Hematopoietic multipotent progenitor cell (in vitro differentiated cells): ENCODE data around the gene TAS2R16. TPM values are rescaled to one million over a fixed set of nuclear protein-coding genes. Genes with fewer than 3 reads are reported as not detected.
A peak's percentile ranks its signal among the peaks of the same experiment; 100 is the strongest.

ENCODE experiments used
- DNase-seq, 3 donors: peaks; one replicate each; pipeline ENCODE4 v3.0.0-alpha.2; 2011 to 2015; ENCODE audit warnings: low read depth in 2 of 3, low spot score in 2 of 3
- total RNA-seq: library from RNA; depleted of rRNA; stranded (reverse); fragments of >200 nt; gene quantifications from one replicate; pipeline ENCODE4 v1.2.3, GENCODE V29; 2012

The TAS2R16 gene
- not detected for total RNA-seq

- no peak for DNase-seq
These were observed at the start of gene TAS2R16 for GRCh38 chr7:122995600-122995999. Gene TAS2R16, minus strand, starts transcription at chr7:122995700. Its CDS starts 66 bp downstream, at chr7:122995634.

DNA sequence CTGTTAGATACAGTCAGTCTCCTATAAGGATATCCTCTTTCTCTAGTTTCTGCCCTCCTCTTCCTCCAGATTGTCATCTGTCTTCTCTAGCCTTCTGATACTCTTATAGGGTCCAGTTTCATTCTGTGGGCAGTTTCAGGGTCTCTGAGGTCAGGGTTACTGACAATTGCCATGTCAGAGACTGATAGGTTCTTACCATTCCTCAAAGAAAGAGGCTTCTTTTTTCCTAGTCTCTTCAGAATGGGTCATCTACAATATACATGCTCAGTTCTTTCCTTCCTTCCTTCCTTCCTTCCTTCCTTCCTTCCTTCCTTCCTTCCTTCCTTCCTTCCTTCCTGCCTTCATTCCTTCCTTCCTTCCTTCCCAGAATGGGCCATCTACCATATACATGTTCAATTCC lies 48.1 kb upstream of the TAS2R16 start:
- no peak for DNase-seq

GRCh38 chr7:123041101-123041500 lies 45.6 kb upstream of the TAS2R16 start:
- no peak for DNase-seq

DNA sequence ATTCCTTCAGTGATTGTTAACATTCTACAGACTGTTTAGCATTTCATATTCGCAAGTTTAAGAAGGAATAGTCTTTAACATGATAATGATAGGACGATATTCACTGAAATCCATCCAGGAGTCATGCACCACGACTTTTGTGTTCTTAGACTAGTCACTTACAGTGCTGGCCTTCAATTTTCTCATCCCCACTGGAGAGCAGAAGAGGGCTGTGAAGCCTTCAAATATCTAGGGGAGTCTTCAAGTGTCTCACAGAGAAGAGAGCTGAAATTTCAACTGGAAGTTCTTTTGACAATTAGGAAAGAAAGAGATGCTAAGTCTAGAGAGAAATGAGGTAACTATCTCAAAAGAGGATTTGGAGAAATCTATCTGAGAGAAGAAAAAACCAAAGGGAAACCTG lies 43.8 kb upstream of the TAS2R16 start:
- no peak for DNase-seq

DNA sequence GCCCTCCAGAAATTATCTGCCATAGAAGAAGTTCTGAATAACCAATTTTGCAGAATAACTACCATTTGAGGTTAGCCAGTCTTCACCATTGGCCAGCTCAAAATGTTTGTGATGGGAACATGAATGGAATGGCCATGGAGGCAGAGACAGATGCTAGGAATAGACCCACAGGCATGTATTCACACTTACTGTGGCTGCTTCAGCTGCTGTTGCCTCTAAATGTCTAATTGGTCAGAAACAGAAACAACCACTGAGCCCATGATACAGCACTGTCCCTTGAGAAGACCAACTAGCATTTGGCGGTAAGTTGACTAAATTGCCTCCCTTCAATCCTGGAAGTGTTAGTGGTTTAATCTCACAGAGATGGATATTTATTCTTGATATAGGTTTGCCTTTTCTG lies 38.6 kb upstream of the TAS2R16 start:
- DNase-seq, result no peak

DNA sequence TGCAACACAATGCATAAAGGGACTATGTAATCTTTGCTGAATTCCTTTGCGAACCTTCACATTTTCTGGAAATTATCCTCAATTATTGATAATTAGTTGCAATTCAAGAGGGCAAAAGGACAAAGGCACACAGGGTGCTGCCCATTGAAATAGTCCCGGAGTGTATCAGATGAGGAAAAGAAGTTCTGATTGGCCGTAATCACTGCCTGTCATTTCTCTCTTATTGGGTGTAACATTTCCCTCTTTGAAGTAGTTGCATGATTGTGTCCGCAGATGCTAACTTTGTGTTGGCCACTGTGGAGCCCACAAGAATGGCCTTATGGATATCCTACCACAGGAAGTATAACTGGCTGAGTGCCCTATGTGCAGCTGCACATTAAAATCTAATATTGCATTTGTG lies 35.1 kb upstream of the TAS2R16 start:
- no peak for DNase-seq

DNA sequence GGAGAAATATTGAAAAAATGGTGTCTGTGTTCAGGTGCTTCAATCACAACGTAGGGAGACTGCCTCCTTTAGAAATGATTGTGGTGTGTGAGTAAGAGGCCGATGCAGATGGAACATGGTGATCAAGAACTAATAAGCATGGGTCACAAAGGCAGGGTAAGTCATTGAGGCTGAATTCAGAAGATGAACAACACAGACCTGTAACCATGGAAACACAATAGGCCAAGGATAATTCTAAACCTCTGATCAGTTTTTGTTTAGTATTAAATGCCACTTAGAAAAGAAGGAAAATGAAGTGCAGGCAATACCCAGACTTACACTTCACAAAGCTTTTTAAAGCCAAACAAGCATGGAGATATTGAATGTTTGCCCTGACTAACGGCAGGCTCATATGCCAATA lies 32.8 kb upstream of the TAS2R16 start:
- no peak for DNase-seq

DNA sequence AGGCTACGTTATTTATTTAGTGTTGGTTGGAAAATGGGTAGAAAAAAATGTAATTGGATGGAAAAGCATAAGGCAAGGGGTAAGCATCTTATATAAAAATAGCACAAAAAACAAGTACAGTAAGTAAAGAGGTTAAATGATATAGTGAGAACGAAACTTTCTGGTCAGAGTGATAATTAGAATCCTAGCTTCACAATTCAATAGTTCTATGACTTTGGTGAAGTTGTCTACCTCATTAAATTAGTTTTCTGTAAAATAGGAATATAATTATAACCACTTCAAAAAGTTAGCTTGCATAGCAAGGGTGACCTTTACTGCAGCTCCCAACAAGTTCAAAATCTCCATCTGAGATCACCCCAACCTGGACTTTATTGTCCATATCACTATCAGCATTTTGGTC lies 30.8 kb upstream of the TAS2R16 start:
- DNase-seq, result no peak

DNA sequence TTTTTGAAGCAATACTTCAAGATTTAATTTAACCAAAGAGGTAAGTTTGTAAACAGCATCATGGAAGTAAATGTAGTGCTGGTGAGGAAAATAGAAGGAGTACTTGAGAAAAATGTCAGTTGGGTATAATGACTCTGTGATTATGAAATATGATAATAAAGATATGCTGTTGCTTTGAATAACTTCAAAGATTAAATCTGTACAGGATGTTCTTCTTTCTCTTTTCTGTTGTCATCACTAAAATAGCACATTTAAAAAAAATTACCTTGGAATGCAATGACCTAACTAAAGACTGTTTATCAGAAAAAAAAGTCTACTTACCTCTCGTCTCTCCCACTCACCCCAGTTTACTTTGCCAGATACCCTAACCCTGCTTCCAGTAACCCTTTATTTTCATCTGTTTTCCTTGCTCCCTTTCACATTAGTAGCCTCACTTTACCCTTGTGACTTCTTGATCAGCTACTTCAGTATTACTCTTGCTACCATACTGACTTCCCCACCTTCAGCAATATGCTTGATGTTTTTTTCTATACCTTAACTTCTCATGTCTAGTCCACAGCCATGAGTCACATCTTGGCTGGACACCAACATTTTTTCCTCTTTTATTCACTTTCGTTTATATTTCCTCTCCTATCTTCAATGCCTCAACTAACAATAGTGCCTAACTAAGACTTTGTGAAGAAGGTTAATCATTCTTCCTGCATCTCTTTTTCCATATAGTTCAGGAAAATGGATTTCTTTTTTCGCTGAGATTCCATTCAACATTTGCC lies 29.7 kb upstream of the TAS2R16 start:
- no peak for DNase-seq

DNA sequence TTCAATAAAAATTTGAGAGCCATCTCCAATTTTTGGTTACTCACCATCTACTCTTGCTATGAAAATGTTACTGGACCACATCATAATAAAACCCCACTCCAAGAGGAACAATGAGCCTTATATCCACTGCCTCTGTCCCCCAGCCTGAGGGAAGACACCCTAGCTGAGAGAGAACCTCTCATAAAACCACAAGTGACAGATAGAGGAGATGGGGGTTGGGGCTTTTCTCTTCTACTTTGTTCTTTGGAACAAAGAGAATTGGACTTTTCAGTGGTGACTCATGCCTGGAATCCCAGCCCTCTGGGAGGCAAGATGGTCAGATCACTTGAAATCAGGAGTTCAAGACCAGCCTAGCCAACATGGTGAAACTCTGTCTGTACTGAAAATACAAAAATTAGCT lies 27.6 kb upstream of the TAS2R16 start:
- no peak for DNase-seq

DNA sequence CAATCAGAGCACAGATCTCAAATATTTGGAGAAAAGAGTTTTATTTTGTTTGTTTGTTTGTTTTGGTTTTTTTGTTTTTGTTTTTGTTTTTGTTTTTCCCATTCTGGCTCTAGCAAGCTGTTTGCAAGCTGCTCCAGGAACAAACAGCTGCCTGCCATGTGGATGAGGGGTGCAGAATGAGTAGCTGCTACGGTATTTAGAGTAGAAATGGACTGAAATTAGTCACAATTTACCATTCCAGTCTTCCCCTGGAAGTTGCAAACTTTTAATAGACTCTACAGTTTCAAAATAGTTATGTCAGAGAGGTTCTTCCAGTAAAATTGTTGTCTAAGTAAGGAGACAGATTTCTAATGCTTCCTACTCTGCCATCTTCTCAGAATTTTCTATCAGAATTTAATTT lies 27.1 kb upstream of the TAS2R16 start:
- DNase-seq, result no peak

GRCh38 chr7:123012435-123012834 lies 16.9 kb upstream of the TAS2R16 start:
- no peak for DNase-seq

GRCh38 chr7:123011766-123012369 lies 16.4 kb upstream of the TAS2R16 start:
- DNase-seq, result no peak

DNA sequence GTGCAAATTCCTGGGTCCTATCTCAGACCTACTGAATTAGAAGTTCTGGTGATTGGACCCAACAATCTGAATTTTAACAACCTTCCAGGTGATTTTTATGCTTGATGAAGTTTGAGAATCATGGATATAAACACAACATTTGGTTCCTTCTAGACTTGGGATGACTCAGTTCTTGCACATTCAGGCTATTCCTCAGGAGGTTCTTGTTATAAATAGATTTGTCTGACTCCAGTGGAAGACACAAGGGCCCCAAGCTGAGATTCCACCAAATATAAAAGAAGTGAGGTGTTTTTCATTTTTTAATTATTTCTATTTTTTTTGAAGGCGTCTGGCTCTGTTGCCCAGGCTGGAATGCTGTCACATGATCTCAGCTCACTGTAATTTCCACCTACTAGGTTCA lies 9.4 kb upstream of the TAS2R16 start:
- no peak for DNase-seq

DNA sequence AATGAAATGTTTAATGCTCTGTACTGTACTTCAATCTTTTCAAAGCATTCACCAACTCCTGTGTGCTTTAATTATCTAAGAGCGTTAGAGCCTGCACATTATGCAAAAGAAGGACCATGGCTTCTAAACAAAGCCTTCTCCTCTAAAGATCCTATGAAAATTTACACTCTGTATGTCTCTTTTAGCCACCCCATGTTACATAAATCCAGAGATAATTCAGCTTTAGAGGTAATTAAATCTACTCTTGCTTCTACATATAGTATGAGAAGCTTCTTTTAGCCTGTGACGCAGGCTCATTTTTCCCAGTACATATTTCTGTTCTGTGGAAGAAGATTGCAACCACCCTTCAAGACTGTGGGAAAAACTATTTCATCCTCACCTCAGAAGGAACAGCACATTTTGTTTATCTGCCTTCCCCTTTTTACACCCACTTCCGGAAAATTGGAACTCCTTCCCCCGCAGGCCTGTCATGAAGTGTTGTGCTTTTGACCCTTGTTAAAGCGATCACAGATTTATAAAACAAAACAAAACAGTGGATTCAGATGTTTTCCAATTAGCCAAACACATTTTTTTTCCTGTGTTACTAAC lies 8.1 kb upstream of the TAS2R16 start:
- DNase-seq, result peak in 1 of 3 donors; percentile 0

- no peak for DNase-seq
These were observed 5.9 kb downstream of the TAS2R16 start for GRCh38 chr7:122989577-122989976.

GRCh38 chr7:122989041-122989440 lies 6.5 kb downstream of the TAS2R16 start:
- DNase-seq, result no peak

DNA sequence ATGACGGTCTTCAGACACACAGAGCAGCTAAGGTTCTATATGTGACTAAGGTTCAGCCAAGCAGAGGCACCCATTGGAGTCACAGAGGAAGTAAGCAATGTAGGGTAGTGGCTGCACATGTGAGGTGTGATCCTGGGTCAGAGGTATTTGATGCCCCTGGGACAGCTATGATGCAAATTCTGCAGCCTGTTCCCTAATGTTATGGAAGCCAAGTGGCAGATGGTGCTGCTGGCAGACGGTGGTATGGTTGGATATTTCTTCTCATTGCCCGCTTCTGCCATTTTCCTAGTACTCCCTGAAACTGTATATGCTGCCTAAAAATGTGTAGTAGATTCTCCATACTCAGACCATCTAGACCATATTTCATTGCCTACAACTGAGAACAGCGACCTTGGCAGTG lies 7.2 kb downstream of the TAS2R16 start:
- no peak for DNase-seq

DNA sequence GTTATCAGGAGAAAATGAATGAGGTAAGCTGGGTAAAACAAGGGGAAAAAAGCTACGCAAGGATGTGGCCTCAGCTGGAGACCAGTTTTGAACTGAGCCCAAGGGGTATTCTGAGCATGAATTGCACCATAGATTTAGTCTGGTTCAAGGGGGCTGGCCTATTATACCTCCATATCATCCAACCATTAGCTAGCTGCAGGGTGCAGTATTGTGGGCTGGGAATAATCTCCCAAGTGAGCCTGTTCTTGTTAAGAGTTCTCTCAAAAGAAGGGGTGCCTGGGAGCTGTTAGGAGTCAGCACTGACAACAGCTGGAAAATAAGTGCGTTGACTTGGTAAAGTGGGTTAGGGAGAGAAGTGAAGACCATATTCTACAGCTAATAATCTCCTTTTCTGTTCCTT lies 8.0 kb downstream of the TAS2R16 start:
- no peak for DNase-seq

DNA sequence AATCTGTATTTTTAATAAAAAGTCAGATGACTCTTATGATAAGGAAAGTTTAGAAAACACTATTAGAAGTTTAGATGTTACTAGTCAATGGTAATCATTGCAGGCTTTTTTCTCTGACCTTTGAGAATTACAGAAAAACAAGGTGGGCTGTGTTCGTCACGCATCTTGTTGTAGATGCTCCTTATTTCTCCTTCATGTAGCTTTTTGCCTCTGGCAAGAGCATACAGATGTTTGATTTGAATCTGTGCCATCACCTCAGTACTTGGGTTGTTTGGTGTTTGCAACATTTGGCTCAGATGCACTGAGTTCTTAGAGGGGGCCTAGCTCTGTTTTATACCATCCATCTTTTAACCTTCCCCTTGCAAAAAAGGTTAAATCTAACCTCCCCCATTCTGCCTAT lies 11.5 kb downstream of the TAS2R16 start:
- DNase-seq, result no peak

DNA sequence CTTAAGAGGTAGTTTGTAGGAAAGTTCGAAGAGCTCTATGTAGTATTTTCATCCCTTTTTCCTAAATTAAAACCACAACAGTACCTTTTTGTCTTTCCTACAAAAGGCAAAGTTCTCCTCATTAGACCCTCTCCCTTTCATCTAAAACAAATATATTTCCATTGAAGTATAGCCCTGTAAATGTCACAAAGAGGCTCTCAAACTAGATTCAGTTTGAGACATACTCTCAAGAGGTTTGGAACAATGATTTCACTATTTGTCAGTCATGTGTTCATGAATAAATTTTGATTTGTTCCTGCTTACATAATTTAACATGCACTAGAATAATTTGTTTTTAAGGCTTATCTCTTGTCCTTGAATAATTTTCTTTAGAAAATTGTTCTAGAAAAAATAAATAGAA lies 12.2 kb downstream of the TAS2R16 start:
- no peak for DNase-seq

DNA sequence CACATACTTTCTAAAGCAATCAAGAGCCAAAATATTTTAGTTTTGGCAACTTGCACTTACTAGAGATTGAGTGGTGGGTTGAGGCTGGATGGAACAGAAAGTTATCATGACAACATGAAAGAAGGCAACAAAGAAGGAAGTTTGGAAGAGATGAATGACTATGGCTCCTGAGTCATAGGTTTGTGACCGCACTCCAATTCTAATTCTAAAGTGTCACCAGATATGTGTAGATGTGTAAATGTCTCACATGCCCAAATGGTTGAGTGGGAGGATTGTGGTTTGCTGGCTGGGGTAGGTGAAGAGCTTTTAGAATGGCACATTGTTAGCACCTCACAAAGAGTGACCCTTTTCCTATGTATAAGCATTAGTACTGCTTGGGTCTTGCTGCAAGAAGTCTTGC lies 20.2 kb downstream of the TAS2R16 start:
- DNase-seq, result no peak
